ENCODE measurements around the gene APOBEC3A.
"Not testable (repeated sequence)": the region's sequence is repeated elsewhere in the genome, so short reads cannot be mapped to it uniquely, and the experiment has no call there.

Gene APOBEC3A

DNA sequence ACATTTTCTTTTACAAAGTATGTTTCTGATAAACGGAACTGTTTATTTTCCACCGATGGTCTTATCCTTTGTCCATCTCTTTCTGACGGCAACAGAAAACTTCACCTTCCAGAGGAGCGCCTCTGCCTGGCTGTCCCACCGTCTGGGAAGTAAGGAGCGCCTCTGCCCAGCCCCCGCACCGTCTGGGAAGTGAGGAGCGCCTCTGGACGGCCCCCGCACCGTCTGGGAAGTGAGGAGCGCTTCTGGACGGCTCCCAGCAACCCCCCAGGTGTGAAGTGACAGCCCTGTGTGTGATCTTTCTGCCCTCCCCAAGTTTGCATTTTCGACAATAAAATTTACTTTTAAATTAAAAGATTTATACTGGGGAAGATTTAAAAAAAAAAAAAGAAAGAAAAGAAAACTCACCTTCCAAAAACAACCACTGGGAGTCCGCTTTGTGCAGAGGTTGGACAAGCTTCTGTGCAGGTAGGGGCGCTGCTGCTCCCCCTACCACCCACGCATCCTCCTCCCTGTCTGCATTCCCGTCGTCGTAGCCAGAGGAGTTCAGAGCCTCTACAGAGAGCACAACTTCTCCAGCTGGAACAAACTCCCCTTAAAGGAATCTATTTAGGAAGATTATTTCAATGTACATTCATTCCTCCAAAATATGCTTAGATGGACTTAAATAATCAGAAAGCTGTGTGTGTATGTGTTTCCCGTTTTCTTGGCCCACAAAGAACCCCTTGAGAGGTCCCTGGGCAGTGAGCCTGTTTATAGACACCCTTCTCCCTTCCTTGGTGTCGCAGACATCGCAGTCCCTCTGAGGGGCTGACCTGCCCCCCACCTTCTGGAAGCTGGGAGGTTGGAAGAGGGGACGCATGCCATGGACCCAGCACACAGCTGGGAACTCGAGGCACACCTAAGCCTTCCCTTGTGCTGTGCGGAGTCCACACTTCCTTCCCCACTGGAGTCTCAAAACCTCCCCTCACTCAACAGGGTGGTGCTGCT is 23.9 kb downstream of the APOBEC3A start:
- DNase-seq (ENCODE audit: low read depth), result no peak

DNA sequence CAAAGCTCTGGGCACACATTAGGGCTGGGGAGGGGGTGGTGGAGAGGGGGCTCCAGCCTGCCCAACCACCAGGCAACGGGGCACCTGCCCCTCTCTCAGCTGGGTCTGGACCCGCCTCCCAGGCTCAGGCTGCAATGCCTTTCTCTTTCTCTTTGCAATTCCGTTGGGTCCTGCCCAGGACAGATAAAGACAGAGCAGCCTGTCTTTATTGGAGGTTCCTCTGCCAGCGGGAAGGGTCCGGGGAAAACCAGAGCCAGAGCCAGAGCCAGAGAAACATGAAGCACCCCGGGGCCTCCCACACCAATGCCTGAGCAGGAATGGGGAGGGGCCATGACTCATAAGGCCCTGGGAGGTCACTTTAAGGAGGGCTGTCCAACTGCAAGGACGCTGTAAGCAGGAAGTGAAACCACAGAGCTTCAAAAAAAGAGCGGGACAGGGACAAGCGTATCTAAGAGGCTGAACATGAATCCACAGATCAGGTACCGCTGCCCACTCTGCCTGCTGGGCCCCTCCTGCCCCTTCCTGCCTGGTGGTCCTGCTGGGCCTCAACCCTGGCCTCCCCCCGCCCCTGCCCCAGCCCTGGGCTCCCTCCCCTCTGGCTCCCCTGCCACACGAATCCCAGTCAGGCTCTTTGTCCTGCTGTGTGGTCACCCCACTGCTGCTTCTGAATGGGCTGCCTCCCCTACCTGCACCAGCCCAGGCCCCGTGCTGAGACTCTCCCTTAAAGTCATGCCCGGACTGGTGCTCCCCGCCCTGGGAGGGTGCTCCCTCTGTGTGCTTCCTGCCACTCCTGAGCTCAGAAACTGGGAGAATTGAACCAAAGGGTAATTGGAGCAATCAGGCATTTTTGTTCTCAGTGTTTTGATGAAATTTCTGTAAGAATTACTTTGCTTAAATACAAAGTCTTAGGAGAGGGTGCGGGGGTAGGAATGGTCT is 24.9 kb downstream of the APOBEC3A start, which contains the start of gene APOBEC3B:
TSS of gene APOBEC3B (plus strand) at position 356 of the 936 bp plus-strand sequence. CDS start at position 463, 107 bp downstream.
- peak; percentile 47 for DNase-seq (ENCODE audit: low read depth)

DNA sequence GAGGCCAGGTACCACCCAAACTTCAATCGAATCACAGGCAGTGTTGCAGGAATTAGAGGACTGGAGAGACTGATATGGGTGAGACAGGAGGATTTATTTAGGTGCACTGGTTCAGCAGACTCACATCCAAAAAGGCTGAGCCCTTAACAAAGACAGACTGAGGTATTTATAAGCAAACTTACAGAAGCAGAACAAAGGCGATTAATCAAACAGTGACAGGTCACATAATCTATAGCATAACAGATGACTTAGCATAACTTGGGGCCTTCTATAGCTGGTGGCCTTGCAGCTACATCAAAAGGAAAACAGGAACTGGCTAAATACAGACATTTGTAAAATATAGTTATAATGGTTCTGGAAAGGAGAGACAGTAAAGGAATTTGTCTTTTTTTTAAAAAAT is 26.8 kb downstream of the APOBEC3A start:
- no peak for DNase-seq (ENCODE audit: low read depth)

DNA sequence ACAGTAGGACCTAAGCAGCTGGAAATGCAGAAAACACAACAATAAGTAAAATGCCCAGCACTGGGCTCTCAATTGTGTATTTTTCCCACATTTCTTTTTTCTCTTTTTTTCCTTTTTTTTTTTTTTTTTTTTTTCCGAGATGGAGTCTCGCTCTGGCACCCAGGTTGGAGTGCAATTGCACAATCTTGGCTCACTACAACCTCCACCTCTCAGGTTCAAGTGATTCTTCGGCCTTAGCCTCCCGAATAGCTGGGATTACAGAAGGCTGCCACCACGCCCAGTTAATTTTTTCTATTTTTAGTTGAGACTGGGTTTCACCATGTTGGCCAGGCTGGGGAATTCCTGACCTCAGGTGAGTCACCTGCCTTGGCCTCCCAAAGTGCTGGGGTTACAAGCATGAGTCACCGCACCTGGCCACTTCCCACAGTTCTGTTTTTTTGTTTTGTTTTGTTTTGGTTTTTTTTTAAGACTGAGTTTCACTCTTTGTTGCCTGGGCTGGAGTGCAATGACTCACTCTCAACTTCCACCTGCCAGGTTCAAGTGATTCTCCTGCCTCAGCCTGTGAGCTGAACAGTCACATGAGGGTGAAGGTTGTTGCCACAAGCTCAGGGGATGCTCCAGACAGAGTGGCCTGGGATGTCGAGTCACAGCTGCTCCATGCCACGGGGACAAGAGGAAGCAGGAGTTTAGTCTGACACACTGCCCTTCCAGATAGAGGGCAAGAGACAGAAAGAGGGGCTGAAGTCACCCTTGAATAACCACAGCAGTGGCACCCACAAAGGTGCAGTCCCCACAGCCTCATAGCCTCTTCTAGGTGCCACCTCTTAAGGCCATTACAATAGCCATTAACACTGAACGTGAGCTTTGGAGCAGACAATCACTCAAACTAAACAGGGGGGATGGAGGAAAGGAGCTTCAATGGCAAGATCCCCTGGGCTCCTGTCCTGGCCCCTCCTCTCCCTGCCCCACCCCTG is 27.7 kb downstream of the APOBEC3A start:
- DNase-seq (ENCODE audit: low read depth), result peak; percentile 66

DNA sequence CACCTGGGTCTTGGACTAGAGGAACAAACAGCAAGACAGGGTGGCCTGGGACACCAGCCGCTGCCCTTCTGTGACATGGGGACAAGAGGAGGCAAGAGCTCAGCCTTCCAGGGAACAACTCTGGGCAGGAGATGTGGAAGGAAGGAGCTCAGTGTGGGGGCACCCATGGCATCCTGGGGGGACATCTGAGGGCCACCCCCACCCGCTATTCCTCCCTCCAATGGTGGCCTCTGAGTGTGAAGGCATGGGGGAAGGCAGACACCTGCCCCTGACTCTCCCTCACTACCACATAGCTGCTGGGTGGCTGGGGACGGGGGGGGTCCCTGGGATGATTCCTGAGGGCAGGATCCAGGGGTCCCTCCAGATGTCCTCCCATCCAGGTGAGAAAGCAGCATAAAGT is 29.2 kb downstream of the APOBEC3A start:
- no peak for DNase-seq (ENCODE audit: low read depth)

DNA sequence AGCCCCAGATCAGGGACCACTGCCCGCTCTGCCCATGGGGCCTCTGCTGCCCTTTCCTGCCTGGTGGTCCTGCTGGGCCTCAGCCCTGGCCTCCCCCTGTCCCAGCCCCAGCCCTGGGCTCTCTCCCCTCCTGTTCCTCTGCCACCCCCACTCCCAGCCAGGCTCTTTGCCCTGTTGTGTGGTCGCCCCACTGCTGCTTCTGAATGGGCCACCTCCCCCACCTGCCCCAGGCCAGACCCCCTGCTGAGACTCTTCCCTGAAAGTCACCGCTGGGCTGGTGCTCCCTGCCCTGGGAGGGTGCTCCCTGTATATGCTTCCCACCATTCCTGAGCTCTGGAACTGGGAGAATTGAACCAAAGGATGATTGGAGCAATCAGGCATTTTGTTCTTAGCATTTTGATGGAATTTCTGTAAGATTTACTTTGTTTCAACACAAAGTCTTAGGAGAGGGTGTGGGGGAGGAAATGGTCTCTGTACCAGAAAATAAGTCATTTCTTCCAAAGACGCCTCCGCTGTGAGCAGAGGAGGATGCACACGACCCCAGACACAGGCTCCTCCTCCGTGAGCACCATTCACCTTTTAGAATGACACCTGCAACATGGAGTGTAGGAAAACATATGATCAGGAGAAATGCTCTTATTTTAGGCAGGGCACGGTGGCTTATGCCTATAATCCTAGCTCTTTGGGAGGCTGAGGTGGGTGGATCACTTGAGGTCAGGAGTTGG is 29.9 kb downstream of the APOBEC3A start:
- DNase-seq (ENCODE audit: low read depth), result no peak

DNA sequence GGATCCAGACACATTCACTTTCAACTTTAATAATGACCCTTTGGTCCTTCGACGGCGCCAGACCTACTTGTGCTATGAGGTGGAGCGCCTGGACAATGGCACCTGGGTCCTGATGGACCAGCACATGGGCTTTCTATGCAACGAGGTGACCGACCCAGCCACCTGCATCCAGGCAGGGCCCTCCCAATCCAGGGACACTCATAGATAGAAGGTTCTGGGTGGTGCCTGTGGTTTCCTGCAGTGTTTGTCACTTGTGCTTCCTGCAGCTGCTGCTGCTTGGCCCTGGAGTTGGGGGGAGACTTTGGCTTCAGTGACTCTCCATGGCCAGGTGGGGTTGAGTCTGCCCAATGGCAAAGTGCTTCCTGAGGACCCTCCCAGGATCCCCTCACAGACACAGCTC is 32.1 kb downstream of the APOBEC3A start:
- DNase-seq (ENCODE audit: low read depth), result no peak

DNA sequence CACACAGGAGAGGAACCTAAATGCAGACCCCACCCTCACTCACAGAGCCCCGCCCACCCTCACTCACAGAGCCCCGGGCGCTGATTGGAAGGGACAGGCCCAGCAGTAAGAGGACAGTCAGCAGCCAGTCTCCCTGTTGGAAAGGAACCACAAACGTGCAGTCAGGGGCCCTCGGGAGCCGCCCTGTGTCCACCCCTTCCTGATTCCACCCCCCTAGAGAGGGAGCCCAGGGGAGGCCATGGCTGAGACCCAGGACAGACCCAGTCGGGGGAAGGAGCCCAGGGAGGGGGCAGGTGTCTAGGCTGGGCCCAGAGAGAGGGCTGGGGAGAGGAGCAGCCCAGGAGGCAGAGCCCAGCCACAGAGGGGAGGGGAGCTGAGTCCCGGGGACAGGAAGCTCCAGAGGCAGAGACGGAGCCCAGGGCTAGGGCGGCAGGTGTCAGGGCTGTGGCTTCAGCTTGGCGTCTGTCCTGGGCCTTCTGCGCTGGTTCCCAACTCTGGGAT is 35.5 kb downstream of the APOBEC3A start:
- not testable (repeated sequence) for DNase-seq (ENCODE audit: low read depth)

DNA sequence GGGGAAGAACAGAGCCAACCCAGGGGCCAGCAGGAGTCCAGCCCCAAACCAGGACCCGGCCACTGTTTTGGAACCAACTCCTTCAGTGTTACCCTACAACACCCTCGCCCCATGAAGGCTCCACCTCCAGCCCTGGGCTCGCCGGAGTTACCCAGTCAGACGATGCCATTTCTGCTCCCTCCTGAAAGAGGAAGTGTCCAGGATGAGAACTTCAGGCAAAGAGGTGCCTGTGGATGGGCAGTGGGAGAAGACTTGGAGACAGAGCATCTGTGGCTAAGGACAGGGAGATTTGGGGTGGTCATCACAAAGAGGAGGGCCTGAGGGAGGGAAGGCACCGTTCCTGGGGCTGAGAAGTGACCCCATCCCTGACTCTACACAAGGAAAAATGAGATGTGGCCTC is 38.7 kb downstream of the APOBEC3A start:
- DNase-seq (ENCODE audit: low read depth), result no peak

DNA sequence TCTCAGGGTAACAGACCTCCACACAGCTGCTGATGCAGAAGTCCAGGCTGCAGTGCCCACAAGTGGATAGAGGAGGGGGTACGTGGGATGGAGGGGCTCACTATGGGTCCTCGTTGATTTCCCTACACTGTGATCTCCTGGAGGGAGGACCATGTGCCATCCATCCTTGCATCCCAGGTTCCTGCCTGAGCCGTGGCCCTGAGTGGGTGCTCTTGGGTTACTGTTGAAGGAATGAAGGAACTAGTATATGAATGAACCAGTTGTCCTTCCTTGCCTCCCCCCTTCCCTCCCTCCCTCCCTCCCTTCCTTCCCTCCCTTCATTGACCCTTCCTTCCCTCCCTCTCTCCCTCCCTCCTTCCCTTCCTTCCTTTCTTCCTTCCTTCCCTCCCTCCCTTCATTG is 40.1 kb downstream of the APOBEC3A start:
- no peak for DNase-seq (ENCODE audit: low read depth)

DNA sequence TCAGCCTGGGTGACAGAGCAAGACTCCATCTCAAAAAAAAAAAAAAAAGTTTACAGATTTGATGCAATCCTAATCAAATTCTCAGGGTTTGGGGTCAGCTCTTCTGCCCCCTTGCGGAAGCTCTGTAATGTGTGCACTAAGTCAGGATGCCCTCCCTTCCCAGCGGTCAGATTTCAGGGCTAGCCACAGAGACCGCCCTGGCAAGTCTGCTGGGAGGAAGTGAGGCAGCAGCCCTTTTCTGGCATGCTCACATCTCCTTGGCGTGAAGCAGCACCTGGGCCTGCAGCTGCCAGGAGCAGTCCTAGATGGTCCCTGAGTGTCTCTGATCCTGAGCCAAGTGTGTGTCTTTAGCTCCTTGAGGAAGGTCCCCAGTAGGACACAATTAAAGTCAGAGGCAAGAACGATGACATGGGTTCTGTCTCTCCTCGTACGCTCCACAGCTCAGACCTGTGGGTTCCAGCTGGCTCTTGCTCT is 45.8 kb downstream of the APOBEC3A start:
- peak; percentile 60 for DNase-seq (ENCODE audit: low read depth)

DNA sequence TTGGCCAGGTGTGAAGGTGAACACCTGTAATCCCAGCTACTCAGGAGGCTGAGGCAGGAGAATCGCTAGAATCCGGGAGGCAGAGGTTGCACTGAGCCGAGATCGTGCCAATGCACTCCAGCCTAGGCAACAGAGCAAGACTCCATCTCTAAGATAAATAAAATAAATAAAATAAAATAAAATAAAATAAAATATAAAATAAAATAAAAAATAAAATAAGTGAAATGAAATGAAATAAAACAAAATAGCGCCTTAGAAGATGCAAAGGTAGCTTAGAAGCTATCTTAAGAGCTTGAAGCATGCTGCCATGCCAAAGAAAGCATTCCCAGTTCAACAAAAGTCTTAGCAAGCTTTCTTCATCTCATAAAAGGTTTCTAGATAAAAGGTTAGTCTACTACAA is 49.8 kb downstream of the APOBEC3A start:
- DNase-seq (ENCODE audit: low read depth), result no peak

DNA sequence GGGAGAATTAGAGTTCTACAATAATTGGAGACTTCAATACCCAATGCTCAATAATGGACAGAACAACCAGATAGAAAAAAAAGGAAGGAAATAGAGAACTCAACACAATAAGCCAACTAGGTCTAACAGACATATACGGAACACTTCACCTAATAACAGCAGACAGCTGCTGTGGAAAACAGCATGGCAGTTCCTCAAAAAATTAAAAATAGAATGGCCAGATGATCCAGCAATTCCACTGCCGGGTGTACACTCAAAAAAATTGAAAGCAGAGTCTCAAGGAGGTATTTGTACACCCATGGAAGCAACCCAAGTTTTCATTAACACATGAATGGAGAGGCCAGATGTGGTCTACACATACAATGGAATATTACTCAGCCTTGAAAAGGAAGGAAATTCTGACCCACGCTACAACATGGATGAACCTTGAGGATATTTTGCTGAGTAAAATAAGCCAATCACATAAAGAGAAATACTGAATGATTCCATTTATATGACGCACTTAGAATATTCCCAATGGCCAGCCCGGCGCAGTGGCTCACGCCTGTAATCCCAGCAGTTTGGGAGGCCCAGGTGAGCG is 51.0 kb downstream of the APOBEC3A start:
- DNase-seq (ENCODE audit: low read depth), result not testable (repeated sequence)

DNA sequence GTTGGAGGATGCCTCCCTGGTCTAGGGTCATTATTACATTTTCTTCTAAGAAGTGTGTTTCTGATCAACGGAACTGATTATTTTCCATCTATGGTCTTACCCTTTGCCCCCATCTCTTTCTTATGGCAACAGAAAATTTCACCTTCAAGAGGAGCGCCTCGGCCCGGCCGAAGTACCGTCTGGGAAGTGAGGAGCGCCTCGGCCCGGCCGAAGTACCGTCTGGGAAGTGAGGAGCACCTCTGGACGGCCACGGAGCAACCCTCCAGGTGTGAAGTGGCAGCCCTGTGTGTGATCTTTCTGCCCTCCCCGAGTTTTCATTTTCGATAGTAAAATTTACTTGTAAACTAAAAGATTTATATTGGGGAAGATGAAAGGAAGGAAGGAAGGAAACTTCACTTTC is 53.5 kb downstream of the APOBEC3A start:
- DNase-seq (ENCODE audit: low read depth), result no peak
